PFSK-1 (cell line): ENCODE data around the gene PCED1B.

Source experiments
- FOXP2 ChIP-seq: optimal IDR thresholded peaks from 2 replicates; pipeline ENCODE3; 2011; ENCODE audit warnings: borderline replicate concordance, control low read depth, inconsistent platforms; ENCODE audit not compliant: insufficient read depth; ENCODE audit errors: extremely low read length, extremely low read depth
- POLR2AphosphoS5 ChIP-seq: IDR thresholded peaks from 2 replicates; pipeline ENCODE4 v1.6.1; 2012; ENCODE audit warnings: low read depth, mild to moderate bottlenecking, control low read depth, low read length, moderate library complexity
- SIN3A ChIP-seq: IDR thresholded peaks from 2 replicates; pipeline ENCODE4 v1.6.1; 2012; ENCODE audit warnings: mild to moderate bottlenecking, low read length, moderate library complexity, borderline replicate concordance; ENCODE audit not compliant: insufficient read depth
- TAF1 ChIP-seq: IDR thresholded peaks from 2 replicates; pipeline ENCODE4 v1.6.1; 2012; ENCODE audit warnings: low read length, control low read depth, borderline replicate concordance; ENCODE audit not compliant: insufficient read depth
- TF ChIP-seq, protein P1 (sequence below), 2 experiments: IDR thresholded peaks; 2 replicates each; pipeline versions ENCODE4 v1.6.1 to v1.8.0; 2011 to 2012; ENCODE audit warnings: low read depth in 2 of 2, low read length in 2 of 2, control low read depth in 1 of 2, inconsistent platforms in 1 of 2, mild to moderate bottlenecking in 1 of 2, moderate library complexity in 1 of 2; ENCODE audit not compliant: insufficient read depth in 1 of 2

DNA sequence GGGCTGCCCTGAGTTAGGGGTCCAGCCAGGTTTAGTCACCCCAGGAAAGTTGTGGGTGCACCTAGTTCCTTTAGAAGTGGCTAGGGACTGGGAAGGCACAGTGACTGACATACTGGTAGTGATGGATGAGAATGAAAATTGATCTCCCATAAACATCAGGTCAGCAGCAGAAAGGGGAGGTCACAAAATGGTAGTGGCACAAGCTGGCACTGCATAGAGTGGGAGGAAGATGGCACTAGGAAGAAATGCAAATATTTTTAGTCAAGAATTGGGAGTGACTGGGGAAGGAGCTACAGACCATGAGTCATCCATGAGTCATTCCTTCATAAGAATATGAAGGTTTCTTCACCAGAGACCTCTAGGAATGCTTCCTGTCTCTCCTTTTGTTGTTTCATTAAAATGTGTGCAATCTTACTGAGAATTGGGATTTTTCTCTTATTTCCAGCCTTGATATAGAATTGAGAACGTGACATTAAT is 198.6 kb downstream of the PCED1B start:
- TF ChIP-seq TAF1 (no peak), POLR2AphosphoS5 (no peak), SIN3A (no peak), FOXP2 (no peak)
- TF ChIP-seq, protein P1, sequence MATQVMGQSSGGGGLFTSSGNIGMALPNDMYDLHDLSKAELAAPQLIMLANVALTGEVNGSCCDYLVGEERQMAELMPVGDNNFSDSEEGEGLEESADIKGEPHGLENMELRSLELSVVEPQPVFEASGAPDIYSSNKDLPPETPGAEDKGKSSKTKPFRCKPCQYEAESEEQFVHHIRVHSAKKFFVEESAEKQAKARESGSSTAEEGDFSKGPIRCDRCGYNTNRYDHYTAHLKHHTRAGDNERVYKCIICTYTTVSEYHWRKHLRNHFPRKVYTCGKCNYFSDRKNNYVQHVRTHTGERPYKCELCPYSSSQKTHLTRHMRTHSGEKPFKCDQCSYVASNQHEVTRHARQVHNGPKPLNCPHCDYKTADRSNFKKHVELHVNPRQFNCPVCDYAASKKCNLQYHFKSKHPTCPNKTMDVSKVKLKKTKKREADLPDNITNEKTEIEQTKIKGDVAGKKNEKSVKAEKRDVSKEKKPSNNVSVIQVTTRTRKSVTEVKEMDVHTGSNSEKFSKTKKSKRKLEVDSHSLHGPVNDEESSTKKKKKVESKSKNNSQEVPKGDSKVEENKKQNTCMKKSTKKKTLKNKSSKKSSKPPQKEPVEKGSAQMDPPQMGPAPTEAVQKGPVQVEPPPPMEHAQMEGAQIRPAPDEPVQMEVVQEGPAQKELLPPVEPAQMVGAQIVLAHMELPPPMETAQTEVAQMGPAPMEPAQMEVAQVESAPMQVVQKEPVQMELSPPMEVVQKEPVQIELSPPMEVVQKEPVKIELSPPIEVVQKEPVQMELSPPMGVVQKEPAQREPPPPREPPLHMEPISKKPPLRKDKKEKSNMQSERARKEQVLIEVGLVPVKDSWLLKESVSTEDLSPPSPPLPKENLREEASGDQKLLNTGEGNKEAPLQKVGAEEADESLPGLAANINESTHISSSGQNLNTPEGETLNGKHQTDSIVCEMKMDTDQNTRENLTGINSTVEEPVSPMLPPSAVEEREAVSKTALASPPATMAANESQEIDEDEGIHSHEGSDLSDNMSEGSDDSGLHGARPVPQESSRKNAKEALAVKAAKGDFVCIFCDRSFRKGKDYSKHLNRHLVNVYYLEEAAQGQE (IDR thresholded peaks at IDR 0.05; ENCODE audit: insufficient read depth in 1 of 2, low read depth in 2 of 2, low read length in 2 of 2) = no peak
